ENCODE data around the gene ADM2.
"Not testable (repeated sequence)": the region's sequence is repeated elsewhere in the genome, so short reads cannot be mapped to it uniquely, and the experiment has no call there.

The ADM2 gene

DNA sequence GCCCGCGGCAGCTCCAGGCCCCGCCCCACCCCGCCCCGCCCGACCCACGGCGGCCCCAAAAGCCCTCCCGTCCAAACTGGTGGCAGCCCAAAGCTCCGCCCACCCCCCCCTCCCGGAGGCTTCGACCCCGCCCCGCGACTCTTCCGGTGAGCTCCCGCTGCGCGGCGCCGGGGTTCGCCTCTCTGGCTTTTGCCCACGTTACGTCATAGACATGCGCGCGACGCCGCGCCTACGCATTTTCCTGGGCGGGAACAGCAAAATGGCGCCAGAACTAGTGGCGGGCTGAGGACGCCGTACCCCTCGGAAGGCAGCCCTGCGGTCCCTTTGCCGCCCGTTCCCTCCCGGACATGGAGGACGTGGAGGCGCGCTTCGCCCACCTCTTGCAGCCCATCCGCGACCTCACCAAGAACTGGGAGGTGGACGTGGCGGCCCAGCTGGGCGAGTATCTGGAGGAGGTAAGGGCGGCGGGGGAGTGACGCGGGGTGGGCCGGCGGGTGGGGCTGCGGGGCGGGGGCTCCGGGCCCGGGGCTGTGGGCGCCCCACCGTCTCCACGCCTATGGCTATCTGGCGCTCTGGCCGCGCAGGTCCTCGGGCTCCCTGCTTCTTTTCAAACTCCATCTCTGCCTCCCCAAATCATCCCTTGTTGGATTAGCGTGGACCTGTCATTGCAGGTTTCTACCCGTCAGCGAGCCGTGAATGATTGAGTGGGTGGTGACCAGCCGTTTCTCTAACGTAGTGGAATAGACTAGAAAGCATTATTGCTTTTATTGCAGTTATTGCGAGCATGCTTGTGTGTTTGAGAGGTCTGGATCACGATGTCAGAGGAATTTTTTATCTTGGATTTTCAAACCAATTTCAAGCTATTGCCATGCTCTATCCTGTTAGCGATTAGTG is 26.9 kb downstream of the ADM2 start, which contains the start of gene NCAPH2:
Gene NCAPH2, plus strand, starts transcription at position 234 of the 894 bp plus-strand sequence. Its CDS starts 114 bp downstream, at position 348.
- peak; percentile 91 for DNase-seq

DNA sequence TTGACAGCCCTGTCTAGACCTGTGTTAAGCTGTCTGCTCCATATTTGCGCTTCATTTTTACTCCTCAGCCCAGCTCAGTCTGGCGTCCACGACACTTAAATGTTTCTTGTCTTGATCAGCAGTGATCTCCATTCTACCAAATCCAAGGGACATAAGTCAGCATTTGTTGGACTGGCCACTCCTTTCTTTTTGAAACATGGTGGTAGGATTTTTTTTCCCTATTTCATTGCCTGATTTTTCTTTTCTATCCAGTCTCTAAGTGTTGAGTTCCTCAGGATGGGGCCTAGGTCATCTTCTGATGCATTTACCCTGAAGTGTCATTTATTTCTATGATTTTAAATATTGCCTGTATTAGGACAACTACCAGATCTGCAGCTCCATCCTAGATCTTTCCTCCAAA is 27.6 kb downstream of the ADM2 start:
- no peak for DNase-seq

DNA sequence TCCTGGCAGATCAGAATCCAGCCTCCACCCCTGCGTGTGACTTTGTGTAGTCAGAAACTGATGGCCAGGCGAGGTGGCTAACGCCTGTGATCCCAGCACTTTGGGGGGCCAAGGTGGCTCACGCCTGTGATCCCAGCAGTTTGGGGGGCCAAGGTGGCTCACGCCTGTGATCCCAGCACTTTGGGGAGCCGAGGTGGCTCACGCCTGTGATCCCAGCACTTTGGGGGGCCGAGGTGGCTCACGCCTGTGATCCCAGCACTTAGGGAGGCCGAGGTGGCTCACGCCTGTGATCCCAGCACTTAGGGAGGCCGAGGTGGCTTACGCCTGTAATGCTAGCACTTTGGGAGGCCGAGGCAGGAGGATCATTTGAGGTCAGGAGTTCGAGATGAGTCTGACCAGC is 31.8 kb downstream of the ADM2 start:
- DNase-seq: no peak

DNA sequence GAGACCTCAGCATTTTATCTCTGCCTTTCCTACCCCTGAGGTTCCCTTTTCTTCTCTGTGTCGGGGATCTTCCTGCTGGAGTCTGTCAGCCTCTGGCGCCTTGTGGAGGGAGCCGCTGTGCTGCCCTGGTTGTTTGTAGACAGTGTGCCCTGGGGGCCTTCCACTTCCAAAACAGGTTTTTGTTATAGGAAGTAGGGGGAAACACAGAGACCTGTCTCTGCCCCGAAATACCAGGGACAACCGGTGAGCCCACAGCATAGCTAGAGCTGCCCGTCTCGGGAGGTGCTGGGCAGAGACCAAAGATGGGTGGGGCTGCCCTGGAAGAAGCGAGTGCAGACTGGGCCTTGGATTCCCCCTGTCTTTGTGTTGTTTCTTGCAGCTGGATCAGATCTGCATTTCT is 34.7 kb downstream of the ADM2 start:
- no peak for DNase-seq

DNA sequence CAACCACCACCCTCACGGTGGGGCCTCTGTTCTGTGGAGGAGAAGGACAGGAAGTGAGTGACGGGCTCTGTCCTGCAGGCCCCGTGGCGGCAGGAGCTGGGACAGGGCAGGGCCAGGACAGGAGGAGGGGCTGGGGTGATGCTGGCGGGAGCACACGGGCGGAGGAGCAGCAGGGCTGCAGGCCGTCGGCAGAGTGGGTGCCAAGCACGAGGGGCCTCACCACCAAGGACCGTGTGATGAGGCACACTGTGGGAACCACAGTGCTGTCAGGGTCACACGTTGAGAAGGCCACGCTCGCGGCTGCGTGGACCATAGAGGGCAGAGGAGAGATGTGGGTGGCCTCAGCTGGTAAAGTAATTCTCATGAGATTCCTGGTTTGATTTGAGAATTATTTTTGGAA is 35.5 kb downstream of the ADM2 start:
- no peak for DNase-seq

DNA sequence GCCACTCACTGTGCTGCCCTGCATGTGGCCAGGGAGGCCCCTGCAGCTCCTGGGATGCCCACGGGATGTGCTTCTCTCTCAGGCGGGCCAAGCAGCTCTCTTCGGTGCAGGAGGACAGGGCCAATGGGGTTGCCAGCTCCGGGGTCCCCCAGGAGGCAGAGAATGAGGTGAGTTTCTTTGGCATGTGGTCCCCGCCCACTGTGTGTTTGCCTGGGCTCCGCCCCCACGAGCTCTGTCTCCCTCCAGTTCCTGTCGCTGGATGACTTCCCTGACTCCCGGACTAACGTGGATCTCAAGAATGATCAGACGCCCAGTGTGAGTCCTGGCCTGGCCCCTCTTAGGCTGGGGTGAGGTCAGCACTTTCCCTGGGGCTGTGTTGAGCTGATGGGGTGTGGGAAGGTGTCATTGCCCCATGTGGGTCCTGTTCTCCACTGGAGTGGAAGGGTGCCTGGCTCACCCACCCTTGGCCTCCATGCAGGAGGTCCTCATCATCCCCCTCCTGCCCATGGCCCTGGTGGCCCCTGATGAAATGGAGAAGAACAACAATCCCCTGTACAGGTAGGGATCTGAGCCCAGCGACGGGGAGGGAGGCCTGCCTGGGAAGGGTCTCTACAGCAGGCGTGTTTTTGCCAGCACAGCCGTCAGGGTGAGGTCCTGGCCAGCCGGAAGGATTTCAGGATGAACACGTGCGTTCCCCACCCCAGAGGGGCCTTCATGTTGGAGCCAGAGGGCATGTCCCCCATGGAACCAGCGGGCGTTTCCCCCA is 36.3 kb downstream of the ADM2 start:
- no peak for DNase-seq

DNA sequence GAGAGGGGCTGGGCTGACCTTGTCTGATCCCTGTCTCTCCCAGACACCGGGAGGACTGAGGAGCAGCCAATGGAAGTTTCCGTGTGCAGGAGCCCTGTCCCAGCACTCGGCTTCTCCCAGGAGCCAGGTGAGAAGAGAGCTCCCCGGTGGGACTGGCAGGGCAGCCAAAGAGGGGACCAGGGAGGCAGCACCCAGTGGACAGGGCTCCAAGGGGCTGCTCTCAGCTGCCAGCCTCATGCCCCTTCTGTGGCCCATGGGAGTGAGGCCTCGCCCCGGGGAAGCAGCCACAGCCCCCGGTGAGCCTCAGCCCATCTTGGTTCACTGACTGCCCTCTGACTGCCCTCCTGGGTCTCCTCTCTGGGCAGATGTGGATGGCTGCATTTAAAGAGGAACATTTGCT is 37.3 kb downstream of the ADM2 start:
- no peak for DNase-seq

DNA sequence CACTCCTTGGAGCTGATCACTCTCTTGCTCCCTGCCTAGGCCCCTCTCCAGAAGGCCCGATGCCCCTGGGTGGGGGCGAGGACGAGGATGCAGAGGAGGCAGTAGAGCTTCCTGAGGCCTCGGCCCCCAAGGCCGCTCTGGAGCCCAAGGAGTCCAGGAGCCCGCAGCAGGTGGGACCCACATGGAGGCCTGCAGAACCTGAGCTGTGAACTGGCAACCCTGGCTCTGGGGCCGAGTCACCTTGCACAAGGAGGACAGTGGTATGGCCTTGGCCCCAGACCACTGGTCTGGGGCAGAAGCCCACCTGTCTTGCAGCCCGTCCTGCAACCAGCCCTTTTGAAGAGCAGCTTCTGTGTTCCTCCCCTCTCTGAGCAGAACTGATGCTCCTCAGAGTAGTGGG is 37.8 kb downstream of the ADM2 start:
- no peak for DNase-seq

DNA sequence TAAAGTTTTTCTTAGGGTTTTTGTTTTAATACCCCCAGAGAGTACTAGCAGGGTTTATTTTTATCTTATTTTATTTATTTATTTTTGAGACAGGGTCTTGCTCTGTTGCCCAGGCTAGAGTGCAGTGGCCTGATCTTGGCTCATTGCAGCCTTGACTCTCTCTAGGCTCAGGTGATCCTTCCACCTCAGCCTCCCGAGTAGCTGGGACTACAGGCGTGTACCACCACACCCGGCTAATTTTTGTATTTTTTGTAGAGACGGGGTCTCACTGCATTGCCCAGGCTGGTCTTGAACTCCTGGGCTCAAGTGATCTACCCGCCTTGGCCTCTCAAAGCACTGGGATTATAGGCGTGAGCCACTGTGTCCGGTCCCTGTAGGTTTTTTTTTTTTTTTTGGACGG is 38.8 kb downstream of the ADM2 start:
- not testable (repeated sequence) for DNase-seq

DNA sequence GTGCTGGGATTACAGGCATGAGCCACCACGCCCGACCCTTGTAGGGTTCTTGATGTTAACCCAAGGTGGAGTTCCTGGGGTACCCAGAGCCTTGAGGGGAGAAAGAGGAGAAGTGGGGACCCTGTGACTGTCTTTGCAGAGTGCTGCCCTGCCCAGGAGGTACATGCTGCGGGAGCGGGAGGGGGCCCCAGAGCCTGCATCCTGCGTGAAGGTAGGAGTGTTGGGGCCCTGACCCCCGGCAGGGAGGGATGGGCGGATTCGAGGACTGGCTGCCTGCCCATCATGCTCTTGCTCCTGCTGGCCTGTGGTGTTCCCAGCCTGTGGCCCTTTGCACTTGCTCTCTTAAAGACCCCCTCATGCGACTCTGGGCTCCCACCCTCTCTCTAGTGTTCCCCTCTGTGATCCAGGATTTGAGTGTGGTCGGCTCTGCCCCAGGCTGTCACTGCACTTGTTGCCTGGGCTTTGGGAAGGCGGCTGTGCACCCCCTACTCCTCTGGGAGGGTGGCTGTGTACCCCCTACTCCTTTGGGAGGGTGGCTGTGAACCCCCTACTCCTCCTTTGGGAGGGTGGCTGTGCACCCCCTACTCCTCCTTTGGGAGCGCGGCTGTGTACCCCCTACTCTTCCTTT is 39.6 kb downstream of the ADM2 start:
- no peak for DNase-seq

DNA sequence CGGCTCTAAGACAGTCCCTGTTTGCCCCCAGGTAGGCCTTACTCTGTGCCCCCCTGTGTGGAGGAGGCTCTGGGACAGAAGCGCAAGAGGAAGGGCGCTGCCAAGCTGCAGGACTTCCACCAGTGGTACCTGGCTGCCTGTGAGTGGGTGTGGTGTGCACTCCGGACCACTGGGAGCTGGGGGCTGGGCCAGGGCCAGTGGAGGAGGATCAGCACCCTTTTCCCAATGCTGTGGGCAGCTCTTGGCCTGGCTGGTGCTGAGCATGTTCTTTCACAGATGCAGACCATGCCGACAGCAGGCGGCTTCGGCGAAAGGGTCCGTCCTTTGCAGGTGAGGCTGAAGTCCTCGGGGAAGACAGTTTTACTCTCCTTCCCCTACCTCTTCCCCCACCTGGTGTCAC is 40.4 kb downstream of the ADM2 start:
- no peak for DNase-seq

DNA sequence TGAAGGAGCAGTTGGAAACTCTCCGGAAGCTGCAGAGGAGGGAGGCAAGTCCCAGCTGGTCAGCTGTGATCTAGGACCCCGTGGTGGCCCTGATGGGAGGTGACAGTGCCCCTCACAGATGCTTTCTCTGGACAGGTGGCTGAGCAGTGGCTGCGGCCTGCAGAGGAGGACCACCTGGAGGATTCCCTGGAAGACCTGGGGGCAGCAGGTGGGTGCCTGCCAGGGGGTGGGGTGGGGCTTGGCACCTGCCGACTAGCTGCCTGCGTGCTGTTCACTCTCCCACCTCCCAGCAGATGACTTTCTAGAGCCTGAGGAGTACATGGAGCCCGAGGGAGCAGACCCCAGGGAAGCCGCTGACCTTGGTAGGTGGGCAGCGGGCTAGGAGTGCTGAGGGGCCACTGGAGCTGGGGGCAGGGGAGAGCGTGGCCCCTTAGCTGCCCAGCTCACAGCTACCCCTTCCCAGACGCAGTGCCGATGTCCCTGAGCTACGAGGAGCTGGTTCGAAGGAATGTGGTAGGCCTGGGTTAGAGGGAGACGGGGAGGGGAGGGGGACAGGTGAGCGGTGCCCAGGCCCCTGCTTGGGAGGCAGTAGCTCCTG is 41.0 kb downstream of the ADM2 start:
- DNase-seq: no peak

DNA sequence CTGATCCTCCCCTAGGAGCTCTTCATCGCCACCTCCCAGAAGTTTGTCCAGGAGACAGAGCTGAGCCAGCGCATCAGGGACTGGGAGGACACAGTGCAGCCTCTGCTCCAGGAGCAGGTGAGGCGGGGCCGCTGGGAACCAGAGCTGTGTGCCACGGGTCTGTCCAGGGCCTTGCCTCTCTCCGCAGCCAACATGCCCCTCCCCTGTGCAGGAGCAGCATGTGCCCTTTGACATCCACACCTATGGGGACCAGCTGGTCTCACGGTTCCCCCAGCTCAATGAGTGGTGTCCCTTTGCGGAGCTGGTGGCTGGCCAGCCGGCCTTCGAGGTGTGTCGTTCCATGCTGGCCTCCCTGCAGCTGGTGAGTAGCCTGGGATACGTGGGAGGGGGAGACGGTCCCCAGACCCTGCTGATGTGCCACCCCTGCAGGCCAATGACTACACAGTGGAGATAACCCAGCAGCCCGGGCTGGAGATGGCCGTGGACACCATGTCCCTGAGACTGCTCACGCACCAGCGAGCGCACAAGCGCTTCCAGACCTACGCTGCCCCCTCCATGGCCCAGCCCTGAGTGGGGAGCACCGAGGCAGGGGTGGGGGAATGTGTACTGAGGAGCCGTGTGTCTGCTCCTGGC is 41.6 kb downstream of the ADM2 start:
- no peak for DNase-seq

DNA sequence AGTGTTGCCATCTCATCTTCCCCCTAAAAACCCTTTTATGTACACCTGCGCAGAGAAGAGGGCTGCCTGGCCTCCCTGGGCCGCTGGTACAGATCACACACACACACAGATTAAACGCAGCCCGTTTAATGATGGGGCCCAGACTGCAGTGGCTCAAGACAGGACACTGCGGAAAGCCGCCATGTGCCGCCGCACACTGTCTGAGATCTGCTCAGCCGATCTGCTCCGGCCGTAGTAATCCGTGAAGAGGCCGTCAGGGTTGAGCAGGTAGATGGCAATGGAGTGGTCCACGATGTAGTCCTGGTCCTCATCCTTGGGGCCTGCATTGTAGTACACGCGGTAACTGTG is 42.1 kb downstream of the ADM2 start:
- no peak for DNase-seq

DNA sequence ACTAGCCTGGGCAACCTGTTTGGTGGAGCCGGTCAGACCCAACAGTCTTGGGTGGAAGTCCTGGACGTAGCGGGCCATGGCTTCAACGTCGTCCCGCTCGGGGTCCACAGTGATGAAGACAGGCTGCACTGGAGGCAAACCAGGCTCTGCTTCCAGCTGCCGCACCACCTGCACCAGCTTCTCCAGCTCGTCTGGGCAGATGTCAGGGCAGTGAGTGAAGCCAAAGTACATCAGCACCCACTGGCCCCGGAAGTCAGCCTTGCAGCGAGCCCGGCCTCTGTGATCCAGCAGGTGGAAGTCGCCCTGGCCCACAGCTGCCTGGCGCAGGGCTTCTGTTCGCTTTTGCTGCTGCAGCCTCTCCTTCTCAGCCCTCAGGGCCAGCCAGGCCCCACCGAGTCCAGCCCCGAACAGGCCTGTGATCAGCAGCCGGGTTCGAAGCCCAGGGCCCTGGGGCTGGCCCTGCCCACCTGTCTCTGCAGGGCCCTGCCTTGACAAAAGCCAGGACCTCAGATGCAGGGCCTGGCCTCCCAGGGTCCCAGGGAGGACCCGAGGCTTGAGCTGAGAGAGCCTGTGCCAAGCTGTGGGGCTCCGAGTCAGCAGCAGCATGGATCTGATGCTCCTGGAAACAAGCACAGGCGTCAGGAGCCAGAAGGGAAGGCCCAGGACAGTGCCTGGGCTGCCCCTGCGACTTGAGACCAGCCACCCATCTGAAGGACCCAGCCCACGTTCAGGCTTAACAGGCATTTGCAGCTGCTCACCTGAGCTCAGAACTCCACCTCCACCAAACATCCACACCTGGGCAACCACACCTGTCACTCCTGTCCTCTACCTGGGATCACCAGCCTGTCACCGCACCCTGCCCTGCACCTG is 42.7 kb downstream of the ADM2 start:
- DNase-seq: no peak

DNA sequence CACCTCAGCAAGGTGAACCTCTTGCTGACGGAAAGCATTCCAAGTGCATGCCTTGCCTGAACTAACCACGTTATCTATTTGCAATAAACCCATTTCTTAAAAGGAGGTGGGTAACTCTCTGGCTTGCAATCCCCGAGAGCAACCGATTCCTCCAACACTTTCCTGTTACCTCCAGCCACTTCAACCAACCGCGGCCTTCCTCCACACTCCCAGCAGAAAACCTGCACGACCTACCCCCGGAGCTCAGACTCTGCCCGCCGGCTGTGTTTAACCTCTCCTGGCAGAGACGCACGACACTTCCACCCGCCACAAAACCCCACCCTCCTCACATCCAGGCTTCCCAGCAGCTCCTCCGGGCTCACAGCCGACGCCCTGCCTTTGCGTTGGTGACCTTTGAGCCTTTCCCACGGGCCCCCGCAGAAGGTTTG is 43.3 kb downstream of the ADM2 start:
- no peak for DNase-seq

DNA sequence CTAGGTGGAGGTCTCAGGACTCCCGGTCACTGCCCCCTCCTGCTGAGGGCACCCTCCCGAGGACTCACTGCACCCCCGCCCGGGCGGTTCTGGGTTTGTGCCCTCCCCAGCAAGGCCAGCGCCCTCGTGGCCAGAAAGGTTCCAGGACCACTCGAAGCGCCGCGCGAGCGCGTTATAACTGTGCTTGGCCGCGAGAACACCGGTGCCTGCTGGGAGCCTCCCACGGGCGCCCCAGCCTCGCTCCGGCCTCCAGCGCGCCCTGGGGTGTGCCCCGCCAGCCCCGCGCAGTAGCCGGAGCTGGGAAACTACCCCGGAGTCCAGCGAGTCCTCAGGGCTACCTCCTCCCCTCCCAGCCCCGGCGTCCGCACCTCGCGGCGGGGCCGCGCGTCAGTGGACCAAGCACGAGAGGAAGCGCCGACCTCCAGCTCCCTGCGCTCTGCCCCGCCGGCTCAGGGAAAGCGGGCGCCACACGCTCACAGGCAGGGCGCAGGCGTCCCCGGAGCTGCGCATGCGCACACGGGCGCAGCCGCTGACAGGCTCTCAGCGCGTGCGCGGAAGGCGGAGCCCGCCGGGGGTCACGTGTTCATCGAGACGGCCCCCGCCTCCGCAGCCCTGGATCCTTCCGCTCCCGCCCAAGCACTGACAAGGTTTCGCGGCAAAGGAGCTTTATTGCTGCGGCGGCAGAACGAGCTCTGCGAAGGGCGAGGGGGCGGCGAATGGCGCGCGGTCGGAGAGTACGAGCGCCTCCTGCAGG is 43.9 kb downstream of the ADM2 start, which contains the start of gene SCO2:
Gene SCO2, minus strand, starts transcription at position 495 of the 754 bp plus-strand sequence. CDS start 1,187 bp downstream, outside the sequence.
- DNase-seq: peak; percentile 87

DNA sequence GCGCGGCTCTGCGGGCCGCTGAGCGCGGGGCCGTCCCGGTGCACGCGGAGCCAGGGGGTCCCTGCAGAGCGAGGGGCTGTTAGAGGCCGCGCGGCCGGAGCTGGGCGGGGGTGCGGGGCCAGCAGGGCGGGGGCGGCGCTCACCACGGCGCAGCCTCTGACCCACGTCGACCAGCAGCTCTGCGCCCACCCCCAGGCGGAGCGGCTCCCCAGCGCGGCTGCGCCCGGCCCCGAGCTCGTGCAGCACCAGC is 44.4 kb downstream of the ADM2 start:
- DNase-seq: no peak

DNA sequence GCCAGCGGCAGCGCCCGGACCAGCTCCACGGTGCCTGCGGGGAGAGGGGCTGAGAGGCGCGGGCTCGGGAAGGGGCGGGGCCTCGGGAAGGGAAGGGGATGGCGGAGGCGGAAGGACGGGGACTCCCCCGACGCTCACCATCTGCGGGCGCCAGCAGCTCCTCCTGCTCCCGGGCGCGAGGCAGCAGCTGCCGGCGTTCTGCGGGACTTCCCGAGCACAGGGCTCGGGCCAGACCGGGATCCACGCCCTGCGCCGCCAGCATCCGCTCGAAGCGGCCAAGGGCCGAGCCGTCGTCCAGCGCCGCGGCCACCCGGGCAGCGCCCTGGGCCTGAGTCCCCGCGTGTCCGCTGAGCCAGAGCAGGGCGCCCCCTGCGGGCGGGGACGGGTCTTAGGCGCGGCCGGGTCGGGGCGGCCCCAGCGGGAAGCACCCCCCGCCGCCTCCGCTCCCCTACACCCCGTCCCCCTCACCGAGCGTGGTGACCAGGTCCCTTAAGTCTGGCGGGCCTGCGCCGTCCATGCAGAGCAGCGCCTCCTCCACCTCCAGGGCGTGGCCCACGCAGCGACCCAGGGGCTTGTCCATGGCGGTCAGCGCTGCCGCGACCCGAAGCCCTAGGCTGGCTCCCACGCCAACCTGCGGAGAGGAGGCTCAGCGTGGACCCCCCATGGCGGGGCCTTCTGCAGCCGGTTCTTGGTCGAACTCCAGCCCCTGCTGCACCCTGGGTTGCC is 44.9 kb downstream of the ADM2 start:
- DNase-seq: peak; percentile 55

All from GF-D8 (cell line).